Endometrium (tissue), 2 donors: ENCODE measurements around the gene MIA2.
"Not testable (repeated sequence)": the region's sequence is repeated elsewhere in the genome, so short reads cannot be mapped to it uniquely, and the experiment has no call there.

Source experiments
- FAIRE-seq: peaks from 2 replicates; lab custom pipeline; 2012; peaks lifted over from hg19 to GRCh38; lab: Jason Lieb, UNC
- donor health status: control.
- donor health status: control.

MIA2 gene

GRCh38 chr14:39231751-39232553, 1.8 kb upstream of the MIA2 start:
- not testable (repeated sequence) for FAIRE-seq

- no peak for FAIRE-seq
Measured at GRCh38 chr14:39232554-39233415, 930 bp upstream of the MIA2 start.

- FAIRE-seq: not testable (repeated sequence)
Measured at GRCh38 chr14:39234986-39235385, 1.3 kb downstream of the MIA2 start.

GRCh38 chr14:39235466-39235865, 1.8 kb downstream of the MIA2 start:
- FAIRE-seq: not testable (repeated sequence)

GRCh38 chr14:39240769-39241168, 7.1 kb downstream of the MIA2 start:
- FAIRE-seq: no peak

- FAIRE-seq: no peak
Measured at GRCh38 chr14:39241637-39242036, 7.9 kb downstream of the MIA2 start.

- FAIRE-seq: no peak
Measured at GRCh38 chr14:39243831-39244230, 10.1 kb downstream of the MIA2 start.

- FAIRE-seq: no peak
Measured at GRCh38 chr14:39246618-39247017, 12.9 kb downstream of the MIA2 start.

GRCh38 chr14:39247256-39247655, 13.5 kb downstream of the MIA2 start:
- FAIRE-seq: no peak

- FAIRE-seq: no peak
Measured at GRCh38 chr14:39251547-39251946, 17.8 kb downstream of the MIA2 start.

GRCh38 chr14:39257388-39257787, 23.7 kb downstream of the MIA2 start:
- FAIRE-seq: not testable (repeated sequence)

- FAIRE-seq: no peak
Measured at GRCh38 chr14:39258782-39259545, 25.2 kb downstream of the MIA2 start.

- not testable (repeated sequence) for FAIRE-seq
Measured at GRCh38 chr14:39260161-39260560, 26.4 kb downstream of the MIA2 start.

GRCh38 chr14:39262214-39262613, 28.5 kb downstream of the MIA2 start:
- not testable (repeated sequence) for FAIRE-seq

GRCh38 chr14:39264057-39264456, 30.3 kb downstream of the MIA2 start:
- no peak for FAIRE-seq

GRCh38 chr14:39264558-39264957, 30.8 kb downstream of the MIA2 start:
- no peak for FAIRE-seq

GRCh38 chr14:39265033-39265432, 31.3 kb downstream of the MIA2 start:
- FAIRE-seq: no peak

- no peak for FAIRE-seq
Measured at GRCh38 chr14:39265806-39266524, 32.2 kb downstream of the MIA2 start.

- FAIRE-seq: no peak
Measured at GRCh38 chr14:39266525-39266870, 32.8 kb downstream of the MIA2 start.

GRCh38 chr14:39266871-39267607, 33.3 kb downstream of the MIA2 start:
- no peak for FAIRE-seq

- FAIRE-seq: no peak
Measured at GRCh38 chr14:39267608-39268005, 33.9 kb downstream of the MIA2 start.
